Activated gamma-delta T cell treated with Interleukin-2 at 50 U/mL for 16 hours (primary cell): ENCODE results near the gene OLIG1.

Source experiments
- DNase-seq: peaks from one replicate; pipeline ENCODE4 v3.0.0-alpha.2; 2020

OLIG1 gene

GRCh38 chr21:33063907-33064622, 5.9 kb upstream of the OLIG1 start:
- DNase-seq: no peak

GRCh38 chr21:33064623-33065390, 5.1 kb upstream of the OLIG1 start:
- DNase-seq: no peak

- no peak for DNase-seq
Measured at GRCh38 chr21:33067043-33067442, 2.9 kb upstream of the OLIG1 start.

GRCh38 chr21:33067457-33067856, 2.5 kb upstream of the OLIG1 start:
- no peak for DNase-seq

GRCh38 chr21:33069243-33069642, 698 bp upstream of the OLIG1 start:
- DNase-seq: no peak

GRCh38 chr21:33069645-33069993, 322 bp upstream of the OLIG1 start:
- no peak for DNase-seq

- DNase-seq: no peak
Measured at GRCh38 chr21:33070744-33070997, 730 bp downstream of the OLIG1 start.

- DNase-seq: no peak
Measured at GRCh38 chr21:33070998-33071769, 1.2 kb downstream of the OLIG1 start.

GRCh38 chr21:33071770-33072306, 1.9 kb downstream of the OLIG1 start:
- DNase-seq: no peak

- no peak for DNase-seq
Measured at GRCh38 chr21:33073636-33074035, 3.7 kb downstream of the OLIG1 start.

GRCh38 chr21:33075128-33075527, 5.2 kb downstream of the OLIG1 start:
- DNase-seq: no peak

- DNase-seq: no peak
Measured at GRCh38 chr21:33075596-33076195, 5.8 kb downstream of the OLIG1 start.

GRCh38 chr21:33076600-33077329, 6.8 kb downstream of the OLIG1 start:
- no peak for DNase-seq

GRCh38 chr21:33078907-33079582, 9.1 kb downstream of the OLIG1 start:
- peak; percentile 23 for DNase-seq

- no peak for DNase-seq
Measured at GRCh38 chr21:33080376-33080775, 10.4 kb downstream of the OLIG1 start.

GRCh38 chr21:33080776-33081175, 10.8 kb downstream of the OLIG1 start:
- no peak for DNase-seq

GRCh38 chr21:33088384-33088783, 18.4 kb downstream of the OLIG1 start:
- DNase-seq: no peak

GRCh38 chr21:33089395-33090119, 19.6 kb downstream of the OLIG1 start:
- DNase-seq: no peak

- DNase-seq: no peak
Measured at GRCh38 chr21:33096426-33096825, 26.5 kb downstream of the OLIG1 start.

- DNase-seq: no peak
Measured at GRCh38 chr21:33099131-33099530, 29.2 kb downstream of the OLIG1 start.

GRCh38 chr21:33101300-33101911, 31.5 kb downstream of the OLIG1 start:
- no peak for DNase-seq
